Transverse colon (tissue), 4 donors: ENCODE measurements around the gene SERGEF. TPM values are rescaled to one million over a fixed set of nuclear protein-coding genes. Genes with fewer than 3 reads are reported as not detected.

Source experiments
- DNase-seq: peaks from one replicate; pipeline ENCODE4 v3.0.0-alpha.2; 2019
- H3K27ac ChIP-seq, 4 donors: fragments of 200-600 bp; sonication (generic); 2 replicates each; pipeline ENCODE4 v1.5.1; 2016 to 2018; ENCODE audit warnings: inconsistent platforms in 4 of 4
- H3K27me3 ChIP-seq: fragments of 200-600 bp; sonication (generic); 2 replicates; pipeline ENCODE4 v1.5.1; 2017; ENCODE audit warnings: inconsistent platforms
- H3K36me3 ChIP-seq, 4 donors: fragments of 200-600 bp; sonication (generic); 2 replicates each; pipeline ENCODE4 v1.5.1; 2017 to 2019; ENCODE audit warnings: inconsistent platforms in 4 of 4
- H3K4me1 ChIP-seq, 4 donors: fragments of 200-600 bp; sonication (generic); 2 replicates each; pipeline ENCODE4 v1.5.1; 2017 to 2020; ENCODE audit warnings: inconsistent platforms in 4 of 4
- H3K4me3 ChIP-seq, 4 donors: fragments of 200-600 bp; sonication (generic); 1 replicate in 1 of 4; 2 replicates in 3 of 4; pipeline versions ENCODE4 v1.5.1 to v1.6.1; 2017 to 2019; ENCODE audit warnings: inconsistent platforms in 4 of 4
- H3K9me3 ChIP-seq, 2 donors: fragments of 200-600 bp; sonication (generic); 2 replicates each; pipeline ENCODE4 v1.5.1; 2017 to 2019; ENCODE audit warnings: inconsistent platforms in 2 of 2
- CTCF ChIP-seq, 5 experiments: fragments of 200-600 bp in 3 of 5; fragments of 450-650 bp in 2 of 5; sonication (generic) in 3 of 5; IDR thresholded peaks; 1 replicate in 2 of 5; 2 replicates in 3 of 5; pipeline ENCODE4 v1.5.1; 2016 to 2017; ENCODE audit warnings: antibody characterized with exemption in 5 of 5, inconsistent platforms in 3 of 5, mild to moderate bottlenecking in 2 of 5, moderate library complexity in 1 of 5
- EP300 ChIP-seq: sonication (generic); formaldehyde crosslinking; IDR thresholded peaks from one replicate; pipeline ENCODE4 v1.6.1; 2017; ENCODE audit warnings: antibody characterized with exemption, low read depth
- POLR2A ChIP-seq: fragments of 450-650 bp; IDR thresholded peaks from one replicate; pipeline ENCODE4 v1.6.1; 2016; ENCODE audit warnings: antibody characterized with exemption, mild to moderate bottlenecking, moderate library complexity
- POLR2AphosphoS5 ChIP-seq, 3 donors: sonication (generic); formaldehyde crosslinking; IDR thresholded peaks; one replicate each; pipeline ENCODE4 v1.6.1; 2016; ENCODE audit warnings: antibody characterized with exemption in 3 of 3
- WGBS, 2 donors: methylation state at CpG; one replicate each; pipeline ENCODE4 v1.1.5; 2018; ENCODE audit warnings: low coverage in 1 of 2; 5-methylcytosine and 5-hydroxymethylcytosine counted together
- in situ Hi-C, 4 donors: fragments of 200-750 bp; cut with MboI; loops; one replicate each; pipeline versions ENCODE4 v1.15.0 to v1.15.1; 2017; ENCODE audit warnings: low sequenced_read_pairs in 3 of 4, low pct_ligation_motif_present in 1 of 4, low pct_unique_long_range_greater_than_20kb in 1 of 4
- intact Hi-C: fragments of 100-400 bp; cut with DNase I; formaldehyde crosslinking; loops from one replicate; pipeline ENCODE4 v1.15.1; 2023; ENCODE audit warnings: low total_unique reads
- total RNA-seq, 4 donors: library from RNA; depleted of rRNA; stranded (reverse); fragments of >200 nt; gene quantifications; one replicate each; pipeline ENCODE4 v1.1.0, GENCODE V29; 2016

The SERGEF gene
- total RNA-seq, 4 donors from 2014 or later = 11.6 to 28.9 (median 19.1) TPM

GRCh38 chr11:17805043-17805442 lies 207.8 kb downstream of the SERGEF start:
- no peak for DNase-seq
- Histone ChIP-seq H3K4me3 (no peak overlapping the region), H3K9me3 (no peaks in the 10 kb centered on the region), H3K27ac (no peak overlapping the region), H3K36me3 (no peaks in the 10 kb centered on the region), H3K4me1 (no peaks in the 10 kb centered on the region), H3K27me3 (no peaks in the 10 kb centered on the region)
- in situ Hi-C loops = no loop called here
- intact Hi-C loops = no loop called here
- no peak for TF ChIP-seq POLR2A
- TF ChIP-seq POLR2AphosphoS5 (IDR thresholded peaks at IDR 0.05) = no peak
- no peak for TF ChIP-seq EP300
- no peak for TF ChIP-seq CTCF (IDR thresholded peaks at IDR 0.05)
- whole genome bisulfite sequencing, 2 donors = 96% methylated on average over 4 of the region's 4 CpGs; no CpG with 5 or more reads in 1 of the 2 donors

GRCh38 chr11:17803754-17804334 lies 209.0 kb downstream of the SERGEF start:
- Histone ChIP-seq H3K9me3 (no peaks in the 10 kb centered on the region), H3K4me3 (no peak overlapping the region), H3K36me3 (no peaks in the 10 kb centered on the region), H3K4me1 (no peaks in the 10 kb centered on the region), H3K27me3 (no peaks in the 10 kb centered on the region), H3K27ac (no peak overlapping the region)
- in situ Hi-C loops (no loop called here), intact Hi-C loops (no loop called here)
- DNase-seq = no peak
- no peak for TF ChIP-seq POLR2A
- WGBS, 2 donors = 74 to 95% methylated on average over 3 to 7 of the region's 7 CpGs

GRCh38 chr11:17802491-17802890 lies 210.4 kb downstream of the SERGEF start:
- no peak for DNase-seq
- H3K36me3 ChIP-seq = no peaks in the 10 kb centered on the region
- no peaks in the 10 kb centered on the region for H3K4me1 ChIP-seq
- 84 to 85% methylated on average over 2 to 4 of the region's 4 CpGs for WGBS, 2 donors
- intact Hi-C loops (no loop called here), in situ Hi-C loops (no loop called here)
- H3K27me3 ChIP-seq = no peaks in the 10 kb centered on the region
- H3K27ac ChIP-seq = no peak overlapping the region
- no peak overlapping the region for H3K4me3 ChIP-seq
- no peak for TF ChIP-seq CTCF (IDR thresholded peaks at IDR 0.05)
- TF ChIP-seq EP300 = no peak
- TF ChIP-seq POLR2AphosphoS5 (IDR thresholded peaks at IDR 0.05) = no peak
- TF ChIP-seq POLR2A = no peak
- no peaks in the 10 kb centered on the region for H3K9me3 ChIP-seq

- H3K4me3 ChIP-seq = no peak overlapping the region
- H3K27me3 ChIP-seq = no peaks in the 10 kb centered on the region
- DNase-seq = no peak
- 96 to 100% methylated on average over 1 to 4 of the region's 4 CpGs for WGBS, 2 donors
- H3K4me1 ChIP-seq = no peaks in the 10 kb centered on the region
- no peaks in the 10 kb centered on the region for H3K36me3 ChIP-seq
- no peak overlapping the region for H3K27ac ChIP-seq
- intact Hi-C loops = no loop called here
- in situ Hi-C loops = no loop called here
- no peaks in the 10 kb centered on the region for H3K9me3 ChIP-seq
- TF ChIP-seq CTCF (IDR thresholded peaks at IDR 0.05) (no peak), POLR2A (no peak), POLR2AphosphoS5 (IDR thresholded peaks at IDR 0.05) (no peak), EP300 (no peak)
Observed at GRCh38 chr11:17801166-17801565, 211.7 kb downstream of the SERGEF start.

GRCh38 chr11:17799147-17799546 lies 213.7 kb downstream of the SERGEF start:
- no peaks in the 10 kb centered on the region for H3K9me3 ChIP-seq
- no peak overlapping the region for H3K27ac ChIP-seq
- no peak overlapping the region for H3K4me3 ChIP-seq
- H3K36me3 ChIP-seq = no peaks in the 10 kb centered on the region
- intact Hi-C loops (no loop called here), in situ Hi-C loops (no loop called here)
- no peaks in the 10 kb centered on the region for H3K4me1 ChIP-seq
- 95% methylated on average over 5 of the region's 5 CpGs; no CpG with 5 or more reads in 1 of the 2 donors for WGBS, 2 donors
- TF ChIP-seq EP300 (no peak), POLR2A (no peak), POLR2AphosphoS5 (IDR thresholded peaks at IDR 0.05) (no peak), CTCF (IDR thresholded peaks at IDR 0.05) (no peak)
- DNase-seq = no peak
- no peaks in the 10 kb centered on the region for H3K27me3 ChIP-seq
